GM23338 (cell line): ENCODE measurements around the gene C16orf86. TPM values are rescaled to one million over a fixed set of nuclear protein-coding genes. Genes with fewer than 3 reads are reported as not detected.

Experiments used
- ATAC-seq: fragments of 200-7000 bp; cut with Tn5 transposase; 3 replicates; pipeline ENCODE4 v1.9.1; 2020
- DNase-seq: peaks from one replicate; pipeline ENCODE4 v3.0.0-alpha.2; 2015; ENCODE audit warnings: low spot score
- H2AFZ ChIP-seq: fragments of 200-600 bp; sonication (generic); 2 replicates; pipeline ENCODE4 v1.8.0; 2016; ENCODE audit warnings: antibody characterized with exemption, mild to moderate bottlenecking, moderate library complexity
- H3F3A ChIP-seq: fragments of 200-600 bp; sonication (generic); replicated peaks from 2 replicates; pipeline ENCODE4 v1.8.0; 2017; ENCODE audit warnings: antibody characterized with exemption, mixed run types, low read depth
- H3K27ac ChIP-seq: fragments of 200-600 bp; sonication (generic); 2 replicates; pipeline ENCODE4 v1.6.1; 2016; ENCODE audit warnings: low read depth
- H3K27me3 ChIP-seq: fragments of 200-600 bp; sonication (generic); 2 replicates; pipeline ENCODE4 v1.8.0; 2016; ENCODE audit warnings: mild to moderate bottlenecking, mixed run types, moderate library complexity; ENCODE audit not compliant: insufficient read depth
- H3K36me3 ChIP-seq: fragments of 200-600 bp; sonication (generic); 2 replicates; pipeline ENCODE4 v1.8.0; 2016; ENCODE audit warnings: mild to moderate bottlenecking; ENCODE audit not compliant: insufficient read depth
- H3K4me1 ChIP-seq: fragments of 200-600 bp; sonication (generic); 2 replicates; pipeline ENCODE4 v1.8.0; 2016; ENCODE audit warnings: mild to moderate bottlenecking, moderate library complexity; ENCODE audit not compliant: insufficient read depth
- H3K4me2 ChIP-seq: fragments of 200-600 bp; sonication (generic); 2 replicates; pipeline ENCODE4 v1.7.1; 2017; ENCODE audit warnings: mixed run types
- H3K4me3 ChIP-seq: fragments of 200-600 bp; sonication (generic); 2 replicates; pipeline ENCODE4 v1.6.1; 2016; ENCODE audit warnings: mixed run types
- H3K79me2 ChIP-seq: fragments of 200-600 bp; sonication (generic); replicated peaks from 2 replicates; pipeline ENCODE4 v1.8.0; 2017; ENCODE audit warnings: mild to moderate bottlenecking; ENCODE audit not compliant: insufficient read depth
- H3K9me2 ChIP-seq: fragments of 200-600 bp; sonication (generic); 2 replicates; pipeline ENCODE4 v1.8.0; 2017; ENCODE audit not compliant: insufficient read depth
- H4K20me1 ChIP-seq: fragments of 200-600 bp; sonication (generic); replicated peaks from 2 replicates; pipeline ENCODE4 v1.8.0; 2017; ENCODE audit warnings: mild to moderate bottlenecking; ENCODE audit not compliant: insufficient read depth
- H3K27ac Mint-ChIP-seq: 2 replicates; pipeline ENCODE4 v1.8.0; 2020; ENCODE audit warnings: inconsistent platforms, mild to moderate bottlenecking, moderate library complexity, mixed read lengths
- H3K27me3 Mint-ChIP-seq: 3 replicates; pipeline ENCODE4 v1.8.0; 2022; ENCODE audit warnings: low read depth, mild to moderate bottlenecking, moderate library complexity, mixed read lengths, inconsistent platforms; ENCODE audit not compliant: insufficient read depth, poor library complexity
- H3K36me3 Mint-ChIP-seq: 3 replicates; pipeline ENCODE4 v1.8.0; 2021; ENCODE audit warnings: low read depth, mild to moderate bottlenecking, inconsistent platforms, moderate library complexity, mixed read lengths
- H3K4me1 Mint-ChIP-seq: 3 replicates; pipeline ENCODE4 v1.8.0; 2020; ENCODE audit warnings: mild to moderate bottlenecking, inconsistent platforms, mixed read lengths
- H3K4me3 Mint-ChIP-seq: 3 replicates; pipeline ENCODE4 v1.8.0; 2021; ENCODE audit warnings: moderate library complexity, mild to moderate bottlenecking, inconsistent platforms, mixed read lengths
- H3K9me3 Mint-ChIP-seq: 3 replicates; pipeline ENCODE4 v1.8.0; 2020; ENCODE audit warnings: moderate library complexity, mild to moderate bottlenecking, inconsistent platforms, mixed read lengths
- EZH2phosphoT487 ChIP-seq: fragments of 200-600 bp; sonication (generic); IDR thresholded peaks from one replicate; pipeline ENCODE4 v1.8.1; 2018; ENCODE audit warnings: antibody characterized with exemption; ENCODE audit not compliant: unreplicated experiment
- JUNB ChIP-seq: IDR thresholded peaks from one replicate; pipeline ENCODE4 v1.6.1; 2016; ENCODE audit warnings: antibody characterized with exemption; ENCODE audit not compliant: unreplicated experiment
- NANOG ChIP-seq: IDR thresholded peaks from 2 replicates; pipeline ENCODE4 v1.6.1; 2016; ENCODE audit warnings: antibody characterized with exemption, borderline replicate concordance
- POLR2AphosphoS5 ChIP-seq: IDR thresholded peaks from 2 replicates; pipeline ENCODE4 v1.6.1; 2016; ENCODE audit warnings: antibody characterized with exemption, low read depth
- ZNF114 ChIP-seq: fragments of 250-450 bp; sonication (Bioruptor Pico); IDR thresholded peaks from 2 replicates; pipeline ENCODE4 v1.5.0; 2020; ENCODE audit warnings: mild to moderate bottlenecking, moderate library complexity
- ZNF331 ChIP-seq: fragments of 250-450 bp; sonication (Bioruptor Pico); IDR thresholded peaks from 2 replicates; pipeline ENCODE4 v1.5.0; 2020; ENCODE audit warnings: low read depth, mild to moderate bottlenecking, moderate library complexity
- polyA plus RNA-seq: library from polyadenylated mRNA; unstranded; fragments of >200 nt; fragmentation: Nextera tagmentation; extraction: Ambion mirVana; gene quantifications from 2 replicates; pipeline ENCODE4 v1.2.1, GENCODE V29; 2016
- total RNA-seq: library from RNA; depleted of rRNA; stranded (reverse); fragments of >200 nt; shearing (Covaris generic); gene quantifications from 2 replicates; pipeline ENCODE4 v1.2.3, GENCODE V29; 2014
- TF ChIP-seq, protein P1 (sequence below): IDR thresholded peaks from one replicate; pipeline ENCODE4 v1.6.1; 2018; ENCODE audit warnings: antibody characterized with exemption; ENCODE audit not compliant: unreplicated experiment
- TF ChIP-seq, protein P2 (sequence below), 2 experiments: fragments of 200-600 bp in 1 of 2; sonication (generic) in 1 of 2; conservative IDR thresholded peaks; 2 replicates each; pipeline versions ENCODE4 v1.5.1 to v1.6.1; 2016 to 2017; ENCODE audit warnings: antibody characterized with exemption in 2 of 2, low read depth in 2 of 2, mild to moderate bottlenecking in 2 of 2, moderate library complexity in 1 of 2

Gene C16orf86
- total and polyA plus RNA-seq, 2 experiments from 2014 or later = 0.87 to 1.1 TPM

DNA sequence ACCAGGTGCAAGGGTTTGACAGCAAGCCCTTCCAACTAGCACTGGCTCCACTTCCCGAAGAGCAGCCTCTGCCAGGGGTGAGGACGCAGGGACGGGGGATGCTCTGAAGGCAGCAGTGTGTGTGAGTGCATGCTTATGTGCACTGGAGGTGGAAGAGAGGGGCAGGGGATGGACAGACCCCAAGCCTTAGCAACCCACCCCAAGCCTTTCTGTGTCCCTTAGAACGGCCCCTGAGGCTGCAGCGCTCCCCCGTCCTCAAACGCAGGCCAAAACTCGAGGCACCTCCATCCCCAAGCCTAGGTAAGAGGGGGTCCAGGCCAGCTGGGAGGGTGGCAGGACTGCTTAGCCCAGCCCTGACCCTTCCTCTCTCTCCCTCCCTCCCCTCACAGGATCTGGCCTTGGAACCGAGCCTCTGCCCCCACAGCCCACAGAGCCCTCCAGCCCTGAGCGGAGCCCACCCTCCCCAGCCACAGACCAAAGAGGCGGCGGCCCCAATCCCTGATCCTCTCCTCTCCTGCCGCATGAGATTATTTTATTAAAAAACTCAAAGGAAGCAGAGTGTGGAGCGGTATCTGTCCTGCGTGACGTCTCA, 9.5 kb upstream of the C16orf86 start (continued):
- TF ChIP-seq, protein P1, sequence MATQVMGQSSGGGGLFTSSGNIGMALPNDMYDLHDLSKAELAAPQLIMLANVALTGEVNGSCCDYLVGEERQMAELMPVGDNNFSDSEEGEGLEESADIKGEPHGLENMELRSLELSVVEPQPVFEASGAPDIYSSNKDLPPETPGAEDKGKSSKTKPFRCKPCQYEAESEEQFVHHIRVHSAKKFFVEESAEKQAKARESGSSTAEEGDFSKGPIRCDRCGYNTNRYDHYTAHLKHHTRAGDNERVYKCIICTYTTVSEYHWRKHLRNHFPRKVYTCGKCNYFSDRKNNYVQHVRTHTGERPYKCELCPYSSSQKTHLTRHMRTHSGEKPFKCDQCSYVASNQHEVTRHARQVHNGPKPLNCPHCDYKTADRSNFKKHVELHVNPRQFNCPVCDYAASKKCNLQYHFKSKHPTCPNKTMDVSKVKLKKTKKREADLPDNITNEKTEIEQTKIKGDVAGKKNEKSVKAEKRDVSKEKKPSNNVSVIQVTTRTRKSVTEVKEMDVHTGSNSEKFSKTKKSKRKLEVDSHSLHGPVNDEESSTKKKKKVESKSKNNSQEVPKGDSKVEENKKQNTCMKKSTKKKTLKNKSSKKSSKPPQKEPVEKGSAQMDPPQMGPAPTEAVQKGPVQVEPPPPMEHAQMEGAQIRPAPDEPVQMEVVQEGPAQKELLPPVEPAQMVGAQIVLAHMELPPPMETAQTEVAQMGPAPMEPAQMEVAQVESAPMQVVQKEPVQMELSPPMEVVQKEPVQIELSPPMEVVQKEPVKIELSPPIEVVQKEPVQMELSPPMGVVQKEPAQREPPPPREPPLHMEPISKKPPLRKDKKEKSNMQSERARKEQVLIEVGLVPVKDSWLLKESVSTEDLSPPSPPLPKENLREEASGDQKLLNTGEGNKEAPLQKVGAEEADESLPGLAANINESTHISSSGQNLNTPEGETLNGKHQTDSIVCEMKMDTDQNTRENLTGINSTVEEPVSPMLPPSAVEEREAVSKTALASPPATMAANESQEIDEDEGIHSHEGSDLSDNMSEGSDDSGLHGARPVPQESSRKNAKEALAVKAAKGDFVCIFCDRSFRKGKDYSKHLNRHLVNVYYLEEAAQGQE = no peak
- TF ChIP-seq JUNB (no peak), ZNF114 (CRISPR knock-in tag) (no peak)

DNA sequence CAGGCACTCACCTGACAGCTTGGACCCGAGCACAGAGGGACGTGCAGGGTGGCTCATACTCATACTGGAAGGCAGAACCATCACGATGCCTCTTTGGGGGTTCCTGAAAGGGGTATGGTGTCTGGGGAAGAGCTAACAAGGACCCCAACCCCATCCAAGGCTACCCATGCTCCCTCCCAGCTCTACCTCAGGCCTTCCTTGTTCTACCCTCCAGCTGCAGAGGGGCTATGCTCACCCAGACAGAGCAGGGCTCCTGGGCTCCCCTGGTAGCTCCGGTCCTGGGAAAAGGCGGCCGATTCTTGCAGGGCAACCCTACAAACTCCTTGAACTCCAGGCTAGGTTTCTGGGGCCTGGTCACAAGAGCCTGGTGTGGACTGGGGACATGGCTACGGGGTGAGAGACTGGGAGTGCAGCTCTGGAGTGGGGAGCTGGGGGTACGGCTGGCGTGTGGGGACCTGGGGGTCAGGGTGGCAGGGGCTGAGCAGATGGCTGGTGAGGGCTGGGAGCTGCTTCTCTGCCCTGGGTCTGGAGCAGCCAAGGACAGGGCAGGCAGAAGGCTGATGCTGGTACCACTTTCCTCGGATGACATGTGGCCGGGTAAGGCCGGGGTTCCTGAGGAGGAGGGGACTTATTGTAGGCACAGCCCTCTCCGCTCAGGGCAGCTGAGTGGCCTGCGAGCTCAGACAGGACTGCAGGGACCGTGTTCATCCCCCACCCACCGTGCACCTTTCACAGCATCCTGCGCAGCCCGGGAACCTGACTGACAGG, 8.7 kb upstream of the C16orf86 start:
- Histone ChIP-seq H3K4me1 (peaks cover 7% of the 10 kb centered on the region; the same call in 1 of the 2 replicates), H3F3A (peaks cover 18% of the 10 kb centered on the region), H3K27ac (no peak overlapping the region), H3K4me2 (no peak overlapping the region), H3K36me3 (no peaks in the 10 kb centered on the region), H2AFZ (no peak overlapping the region), H4K20me1 (peaks cover 4% of the 10 kb centered on the region; the same call in 1 of the 2 replicates), H3K27me3 (peaks cover 20% of the 10 kb centered on the region), H3K9me2 (no peaks in the 10 kb centered on the region), H3K4me3 (no peak overlapping the region), H3K79me2 (no peaks in the 10 kb centered on the region)
- no peak for DNase-seq
- no peak overlapping the region for H3K4me3 Mint-ChIP-seq
- peaks cover 39% of the 10 kb centered on the region for H3K27me3 Mint-ChIP-seq
- no peak for ATAC-seq
- H3K9me3 Mint-ChIP-seq = no peaks in the 10 kb centered on the region; the same call in 2 of the 3 replicates
- H3K36me3 Mint-ChIP-seq = peaks cover 6% of the 10 kb centered on the region
- no peak overlapping the region for H3K27ac Mint-ChIP-seq
- H3K4me1 Mint-ChIP-seq = peaks cover 12% of the 10 kb centered on the region; the same call in 2 of the 3 replicates
- no peak for TF ChIP-seq POLR2AphosphoS5
- no peak for TF ChIP-seq ZNF331
- no peak for TF ChIP-seq EZH2phosphoT487
- TF ChIP-seq, protein P1 = no peak
- TF ChIP-seq ZNF114 (CRISPR knock-in tag) = no peak
- TF ChIP-seq NANOG = no peak
- TF ChIP-seq, protein P2, sequence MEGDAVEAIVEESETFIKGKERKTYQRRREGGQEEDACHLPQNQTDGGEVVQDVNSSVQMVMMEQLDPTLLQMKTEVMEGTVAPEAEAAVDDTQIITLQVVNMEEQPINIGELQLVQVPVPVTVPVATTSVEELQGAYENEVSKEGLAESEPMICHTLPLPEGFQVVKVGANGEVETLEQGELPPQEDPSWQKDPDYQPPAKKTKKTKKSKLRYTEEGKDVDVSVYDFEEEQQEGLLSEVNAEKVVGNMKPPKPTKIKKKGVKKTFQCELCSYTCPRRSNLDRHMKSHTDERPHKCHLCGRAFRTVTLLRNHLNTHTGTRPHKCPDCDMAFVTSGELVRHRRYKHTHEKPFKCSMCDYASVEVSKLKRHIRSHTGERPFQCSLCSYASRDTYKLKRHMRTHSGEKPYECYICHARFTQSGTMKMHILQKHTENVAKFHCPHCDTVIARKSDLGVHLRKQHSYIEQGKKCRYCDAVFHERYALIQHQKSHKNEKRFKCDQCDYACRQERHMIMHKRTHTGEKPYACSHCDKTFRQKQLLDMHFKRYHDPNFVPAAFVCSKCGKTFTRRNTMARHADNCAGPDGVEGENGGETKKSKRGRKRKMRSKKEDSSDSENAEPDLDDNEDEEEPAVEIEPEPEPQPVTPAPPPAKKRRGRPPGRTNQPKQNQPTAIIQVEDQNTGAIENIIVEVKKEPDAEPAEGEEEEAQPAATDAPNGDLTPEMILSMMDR (conservative IDR thresholded peaks at IDR 0.05; ENCODE audit: low read depth in 2 of 2) = no peak
- no peak for TF ChIP-seq JUNB
